ENCODE measurements around the gene TMEM259.

- TF ChIP-seq CTCF (IDR thresholded peaks at IDR 0.05) = no peak
- TF ChIP-seq EZH2 (IDR thresholded peaks at IDR 0.05) = no peak
Measured at GRCh38 chr19:990119-990571, 30.8 kb downstream of the TMEM259 start.

All from neural progenitor cell (in vitro differentiated cells).